GM21786 (cell line): Measurements from ENCODE around the gene TYW3.

Experiments used
- ATAC-seq: cut with Tn5 transposase; IDR thresholded peaks from one replicate; pipeline ENCODE4 v1.9.1; 2021; ENCODE audit not compliant: unreplicated experiment

Gene TYW3

GRCh38 chr1:74790453-74790852 lies 57.5 kb downstream of the TYW3 start:
- no peak for ATAC-seq

DNA sequence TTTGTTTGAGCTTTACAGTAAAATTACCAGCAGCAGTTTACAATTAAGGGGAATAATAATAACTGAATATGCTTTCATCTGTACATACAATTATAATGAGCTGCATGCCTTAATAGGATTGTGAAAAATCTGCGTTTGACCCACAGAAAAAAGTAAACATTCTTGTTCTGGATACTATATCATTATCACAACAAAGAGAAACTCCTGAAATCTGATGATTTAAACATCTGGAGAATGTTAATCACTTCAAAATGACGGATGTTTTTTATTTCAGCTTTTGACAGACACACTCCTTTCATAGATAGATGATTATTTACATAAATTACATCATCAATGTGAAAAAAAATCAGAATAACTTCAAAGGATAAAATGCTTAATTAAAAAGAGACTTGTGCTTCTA lies 58.5 kb downstream of the TYW3 start:
- ATAC-seq, result no peak

- no peak for ATAC-seq
Measured at GRCh38 chr1:74799119-74799657, 66.2 kb downstream of the TYW3 start.

DNA sequence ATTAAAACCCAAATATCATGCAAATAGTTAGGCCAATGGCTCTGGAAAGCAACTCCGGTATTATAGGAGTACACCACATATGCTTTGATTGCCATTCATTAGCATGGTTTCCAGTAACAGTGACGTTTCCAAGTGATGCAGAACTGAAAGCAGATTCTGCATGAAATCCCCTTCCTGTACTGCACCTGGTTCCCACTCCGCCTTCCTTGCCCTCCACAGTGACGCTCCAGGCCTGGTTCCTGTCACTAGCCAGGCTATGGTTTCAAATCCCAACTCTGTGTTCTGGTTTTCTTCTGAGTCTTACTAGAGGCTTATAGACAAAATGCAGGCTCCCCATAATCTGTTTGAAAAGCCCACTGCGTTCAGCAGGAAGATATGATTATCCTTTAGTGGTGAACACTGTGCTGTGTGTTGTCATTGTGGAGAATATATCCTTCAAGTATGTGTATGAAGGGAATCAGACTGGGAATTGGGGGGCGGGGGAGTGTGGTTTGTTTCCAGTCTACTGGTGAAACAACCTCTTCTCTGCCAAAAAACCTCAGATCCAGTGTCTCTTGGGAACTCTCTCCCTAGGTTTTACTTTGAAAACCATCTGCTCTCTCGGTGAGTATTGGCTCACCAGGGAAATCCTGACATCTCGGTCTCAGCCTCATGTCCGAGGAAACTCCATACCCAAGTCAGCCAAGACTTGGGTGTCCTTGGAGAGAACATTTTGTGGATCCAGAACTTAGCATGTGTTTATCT lies 78.7 kb downstream of the TYW3 start:
- peak; percentile 47 for ATAC-seq

DNA sequence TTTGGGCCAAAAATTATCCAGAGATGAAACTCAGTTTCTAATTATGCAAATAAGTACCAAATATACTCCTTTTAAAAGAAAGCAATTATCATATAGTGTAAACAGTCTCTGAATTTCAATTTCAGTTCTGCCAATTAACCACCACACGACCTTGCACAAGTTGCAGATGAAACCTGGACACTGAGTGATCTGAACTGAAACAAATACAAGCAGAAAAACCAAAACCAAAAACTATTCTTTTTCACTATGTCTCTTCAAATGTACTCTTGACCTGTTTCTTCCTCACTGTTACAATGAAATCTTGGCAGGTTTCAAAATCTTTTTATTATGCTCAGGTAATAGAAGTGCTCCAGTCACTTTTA lies 79.2 kb downstream of the TYW3 start:
- ATAC-seq, result peak; percentile 92
